GM19193 (cell line): ENCODE measurements around the gene CCT3.

Experiments used
- POLR2A ChIP-seq: IDR thresholded peaks from 4 replicates; pipeline ENCODE4 v1.6.1; 2011; ENCODE audit not compliant: insufficient read depth, insufficient read length; ENCODE audit errors: extremely low read depth

CCT3 gene

DNA sequence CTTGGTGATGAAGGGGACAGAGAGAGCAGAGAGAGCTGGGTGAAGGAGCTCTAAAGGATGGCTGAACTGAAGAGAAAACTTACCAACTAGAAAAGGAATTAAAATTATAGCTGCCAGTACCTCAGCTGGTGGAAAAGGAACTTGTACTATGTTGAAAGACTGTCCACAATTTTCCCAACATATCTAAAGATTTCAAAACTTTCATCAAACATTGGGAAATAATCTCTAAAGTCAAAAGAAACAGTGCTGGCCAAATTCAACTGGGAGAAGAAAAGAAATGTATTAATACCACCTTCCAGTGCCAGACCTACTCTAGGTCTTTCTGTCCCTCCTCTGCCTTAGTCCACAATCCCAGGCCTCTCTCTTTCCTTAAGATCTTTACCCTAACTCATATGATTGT, 61.6 kb downstream of the CCT3 start:
- no peak for TF ChIP-seq POLR2A

DNA sequence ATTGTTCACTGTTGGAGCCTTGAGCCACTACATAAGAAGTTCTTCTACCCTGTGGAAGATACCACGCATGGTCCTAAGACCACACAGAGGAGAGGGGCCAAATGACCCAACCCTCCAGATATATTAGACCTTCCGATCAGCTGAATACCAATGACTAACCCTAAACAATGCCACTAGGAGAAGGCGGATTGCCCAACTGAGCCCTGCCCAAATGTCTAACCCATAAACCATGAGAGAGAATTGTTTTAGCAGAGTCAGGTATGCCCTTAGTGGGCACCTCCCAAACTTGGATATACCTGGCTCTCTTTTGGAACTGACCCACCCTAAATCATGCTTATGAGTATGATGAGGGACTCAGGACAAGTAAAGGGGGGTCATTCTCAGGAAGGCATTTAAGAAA, 67.8 kb downstream of the CCT3 start:
- TF ChIP-seq POLR2A = no peak

DNA sequence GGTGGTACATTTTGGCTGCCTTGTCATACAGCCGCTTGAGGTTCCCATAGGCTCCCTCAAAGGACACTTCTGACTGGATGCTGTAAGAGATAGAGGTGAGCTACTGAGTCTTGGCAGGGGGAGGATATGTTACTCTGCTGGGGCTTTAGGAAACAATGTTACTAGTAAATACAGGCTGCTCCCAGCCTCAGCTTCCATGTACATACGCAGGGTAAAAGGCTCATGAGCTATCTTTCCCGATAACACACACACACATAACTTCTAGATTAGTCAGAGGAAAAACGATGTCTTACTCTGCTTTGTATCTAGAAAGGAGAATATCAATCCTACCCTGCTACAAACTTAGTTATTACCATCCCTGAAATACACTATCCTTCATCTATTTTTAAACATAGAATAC, 69.8 kb downstream of the CCT3 start:
- no peak for TF ChIP-seq POLR2A

DNA sequence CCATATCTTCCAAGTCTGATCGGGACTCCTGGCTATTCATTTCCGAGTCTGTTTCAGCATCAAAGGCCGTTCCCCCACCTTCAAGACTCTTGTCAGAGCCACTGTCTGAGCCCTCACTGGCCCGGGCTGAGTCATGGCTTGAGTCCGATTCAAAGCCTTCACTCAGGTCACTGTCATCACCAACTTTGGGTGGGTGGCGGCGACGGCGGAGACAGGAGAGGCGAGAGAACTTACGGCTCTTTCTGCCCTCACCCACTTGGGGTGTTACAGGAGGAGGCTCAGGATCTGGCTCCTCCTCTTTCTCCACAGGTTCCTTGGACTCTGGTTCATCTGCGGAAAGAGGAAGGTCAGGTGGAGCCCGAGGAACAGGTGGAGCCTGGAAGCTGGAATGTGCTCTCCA, 72.0 kb downstream of the CCT3 start:
- no peak for TF ChIP-seq POLR2A

DNA sequence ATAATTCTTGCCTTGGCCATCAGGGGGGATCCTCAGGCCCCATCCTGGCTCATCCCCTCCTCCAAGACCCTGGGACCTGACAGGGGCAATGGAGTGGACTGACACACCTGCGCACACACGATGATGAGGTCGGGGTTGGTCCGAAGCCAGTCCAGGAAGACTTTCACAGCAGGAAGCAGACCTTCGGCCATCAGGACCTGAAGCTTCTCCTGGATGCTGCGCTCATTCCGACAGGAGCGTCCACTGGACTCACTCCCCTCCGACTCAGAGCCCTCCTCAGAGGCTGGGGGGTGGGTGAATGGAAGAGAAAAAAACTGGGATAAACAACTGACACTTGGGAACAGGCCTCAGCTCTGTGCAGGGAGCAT, 74.8 kb downstream of the CCT3 start:
- no peak for TF ChIP-seq POLR2A

DNA sequence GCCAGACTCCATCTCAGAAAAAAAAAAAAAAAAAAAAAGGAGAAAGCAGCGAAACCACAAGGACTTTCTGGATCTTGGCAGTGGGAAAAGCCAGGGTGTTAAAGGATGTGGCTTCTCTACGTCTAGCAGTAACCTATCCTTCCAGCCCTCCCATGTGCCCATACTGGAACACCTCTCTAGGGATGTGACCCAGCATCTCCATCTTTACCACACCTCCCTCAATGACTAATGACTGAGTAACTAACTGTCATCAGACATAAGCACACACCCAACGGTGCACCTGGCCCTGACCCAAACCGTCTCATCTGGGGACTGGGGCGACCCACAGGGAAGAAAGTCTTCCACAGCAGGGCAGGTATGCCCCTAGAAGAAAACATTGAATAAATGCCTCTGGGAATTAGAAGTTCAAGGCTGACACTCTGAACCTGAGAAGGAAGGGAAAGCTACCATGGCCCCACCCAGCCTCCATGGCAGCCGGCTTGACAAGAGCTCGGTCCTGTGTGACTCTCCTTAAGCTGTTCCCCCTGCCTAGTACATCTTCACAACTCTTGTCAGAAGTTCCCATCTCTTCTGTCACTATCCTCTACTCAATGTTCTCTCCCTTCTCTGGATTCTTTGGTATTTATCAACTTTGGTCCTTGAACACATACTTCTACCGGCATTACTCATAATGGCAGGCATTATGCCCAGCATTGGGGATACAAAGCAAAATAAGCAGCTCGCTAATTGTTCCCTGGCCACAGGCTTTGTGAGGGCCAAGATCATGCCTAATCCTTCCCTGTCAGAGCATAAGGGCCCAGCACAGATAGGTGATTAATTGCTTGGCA, 75.4 kb downstream of the CCT3 start:
- TF ChIP-seq POLR2A = no peak

- TF ChIP-seq POLR2A = no peak
These were observed 77.2 kb downstream of the CCT3 start for GRCh38 chr1:156260896-156261295.

DNA sequence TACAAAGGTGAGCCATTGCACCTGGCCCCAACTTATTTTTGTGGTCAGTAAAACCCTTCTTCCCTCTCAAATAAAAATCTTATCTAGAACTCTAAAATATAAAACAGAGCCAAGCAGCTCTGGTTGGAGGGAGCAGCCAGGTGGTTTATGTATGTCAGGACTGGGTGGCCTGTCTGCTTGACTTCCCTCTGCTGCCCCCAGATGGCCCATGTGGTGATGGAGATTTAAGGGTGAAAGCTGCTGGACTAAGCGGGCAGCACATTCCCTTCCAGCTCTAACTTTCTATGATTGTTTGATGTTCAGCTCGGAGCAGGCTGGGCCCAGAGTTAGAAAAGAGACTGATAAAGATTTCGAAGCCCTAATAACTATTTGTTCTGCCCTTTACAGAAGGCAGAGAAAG, 78.3 kb downstream of the CCT3 start:
- no peak for TF ChIP-seq POLR2A
